Suppressor macrophage (primary cell): ENCODE data around the gene MT1M.
"Not testable (repeated sequence)": the region's sequence is repeated elsewhere in the genome, so short reads cannot be mapped to it uniquely, and the experiment has no call there.

Experiments used
- DNase-seq, 4 experiments: peaks; one replicate each; pipeline ENCODE4 v3.0.0-alpha.2; 2020 to 2022
- total RNA-seq, 17 experiments: gene quantifications; one replicate each; lab custom pipeline; 2026; ENCODE audit warnings: mixed read lengths in 6 of 17, inconsistent platforms in 3 of 17; lab: John Stamatoyannopoulos, UW

MT1M gene
- 0 to 6.8 (median 0.09) reads per million in 17 experiments for total RNA-seq

GRCh38 chr16:56632156-56632847 is at the start of gene MT1M:
Gene MT1M, plus strand, starts transcription at chr16:56632659. Its CDS starts 73 bp downstream, at chr16:56632732.
- DNase-seq, result peak in 1 of 4 experiments; percentile 43

GRCh38 chr16:56582911-56583310 is 49.5 kb upstream of the MT1M start:
- DNase-seq, result not testable (repeated sequence)

GRCh38 chr16:56583351-56584168 is 48.9 kb upstream of the MT1M start:
- no peak for DNase-seq

- no peak for DNase-seq
These were observed 48.2 kb upstream of the MT1M start for GRCh38 chr16:56584276-56584675.

GRCh38 chr16:56588781-56589140 is 43.7 kb upstream of the MT1M start:
- no peak for DNase-seq

- peak in 3 of 4 experiments; percentile 10 to 45 (median 24) for DNase-seq
These were observed 43.1 kb upstream of the MT1M start, which contains the start of gene MT3 for GRCh38 chr16:56589141-56590039. Gene MT3, plus strand, starts transcription at chr16:56589528. Its CDS starts 63 bp downstream, at chr16:56589591.

GRCh38 chr16:56591377-56592060 is 40.9 kb upstream of the MT1M start:
- DNase-seq, result peak; percentile 38 to 70 (median 62)

- DNase-seq, result no peak
These were observed 38.7 kb upstream of the MT1M start for GRCh38 chr16:56593573-56594291.

GRCh38 chr16:56594292-56594619 is 38.2 kb upstream of the MT1M start:
- no peak for DNase-seq

GRCh38 chr16:56600398-56600999 is 32.0 kb upstream of the MT1M start:
- DNase-seq, result peak; percentile 62 to 79 (median 72)

GRCh38 chr16:56601325-56601724 is 31.1 kb upstream of the MT1M start:
- no peak for DNase-seq

GRCh38 chr16:56603589-56603988 is 28.9 kb upstream of the MT1M start:
- peak; percentile 47 to 74 (median 71) for DNase-seq

- DNase-seq, result no peak
These were observed 27.5 kb upstream of the MT1M start for GRCh38 chr16:56604966-56605365.

GRCh38 chr16:56605475-56605874 is 27.0 kb upstream of the MT1M start:
- DNase-seq, result no peak

- no peak for DNase-seq
These were observed 26.4 kb upstream of the MT1M start for GRCh38 chr16:56606071-56606475.

GRCh38 chr16:56606476-56607108 is 25.9 kb upstream of the MT1M start:
- no peak for DNase-seq

GRCh38 chr16:56607109-56607618 is 25.3 kb upstream of the MT1M start:
- peak in 3 of 4 experiments; percentile 40 to 53 (median 49) for DNase-seq

GRCh38 chr16:56607675-56608042 is 24.8 kb upstream of the MT1M start:
- DNase-seq, result no peak

GRCh38 chr16:56608043-56608875 is 24.2 kb upstream of the MT1M start, which contains the start of gene MT2A:
Gene MT2A, plus strand, starts transcription at chr16:56608584. Its CDS starts 72 bp downstream, at chr16:56608656.
- peak; percentile 98 to 99 (median 98) for DNase-seq
